ENCODE results near the gene SLC25A21.

Gene SLC25A21

GRCh38 chr14:36855396-36855795 lies 317.0 kb downstream of the SLC25A21 start:
- no peak overlapping the region for H3K27ac ChIP-seq (ENCODE audit: low read depth, low read length)
- no peak overlapping the region for H3K4me3 ChIP-seq (ENCODE audit: low read depth in 1 of 2, low read length in 2 of 2)
- H3K9me3 ChIP-seq (ENCODE audit: low read length) = no peaks in the 10 kb centered on the region
- H3K4me1 ChIP-seq (ENCODE audit: insufficient read depth, low read length) = peaks cover 10% of the 10 kb centered on the region
- no peaks in the 10 kb centered on the region for H3K36me3 ChIP-seq (ENCODE audit: insufficient read depth, low read length)
- no peak overlapping the region for H3K9ac ChIP-seq (ENCODE audit: low read length)
- H3K27me3 ChIP-seq (ENCODE audit: control insufficient read depth in 1 of 2, insufficient read depth in 2 of 2, low read length in 2 of 2) = no peaks in the 10 kb centered on the region

DNA sequence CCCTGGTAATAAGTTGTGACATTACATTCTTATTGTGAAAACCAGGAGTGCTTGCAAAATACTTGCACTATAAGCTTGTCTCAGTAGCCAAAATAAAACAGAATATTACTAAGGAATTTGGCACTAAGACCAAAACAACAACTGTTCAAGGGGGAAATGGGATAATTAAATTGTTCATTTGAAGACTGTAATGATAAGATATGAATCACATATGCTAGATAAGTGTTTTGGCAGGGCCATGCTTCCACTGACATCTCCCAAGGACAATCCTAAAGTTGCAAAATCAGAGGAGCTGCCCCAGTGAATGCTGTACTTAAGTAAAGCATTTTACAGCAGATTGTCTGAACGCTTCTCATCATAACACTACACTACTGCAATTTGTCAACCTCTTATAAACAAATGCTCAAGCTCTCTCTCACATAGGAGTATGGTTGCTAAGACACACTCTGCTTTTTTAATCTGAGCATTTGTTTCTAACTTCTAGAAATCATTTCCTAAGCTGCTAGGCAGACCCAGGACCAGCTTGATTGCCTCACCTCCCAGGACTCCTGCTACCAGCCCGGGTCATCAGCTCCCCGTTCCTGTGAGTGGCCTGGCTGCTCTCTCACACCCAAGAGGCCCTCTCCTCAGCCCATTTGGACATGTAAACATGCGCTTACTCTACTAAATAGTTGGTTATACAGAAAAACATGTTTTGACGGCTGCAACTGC lies 319.3 kb downstream of the SLC25A21 start:
- H3K9me3 ChIP-seq (ENCODE audit: low read length) = no peaks in the 10 kb centered on the region
- H3K4me1 ChIP-seq (ENCODE audit: insufficient read depth, low read length) = peaks cover 10% of the 10 kb centered on the region
- H3K27me3 ChIP-seq (ENCODE audit: control insufficient read depth in 1 of 2, insufficient read depth in 2 of 2, low read length in 2 of 2) = no peaks in the 10 kb centered on the region
- H3K27ac ChIP-seq (ENCODE audit: low read depth, low read length) = no peak overlapping the region
- H3K4me3 ChIP-seq (ENCODE audit: low read depth in 1 of 2, low read length in 2 of 2) = no peak overlapping the region
- no peaks in the 10 kb centered on the region for H3K36me3 ChIP-seq (ENCODE audit: insufficient read depth, low read length)
- no peak overlapping the region for H3K9ac ChIP-seq (ENCODE audit: low read length)

DNA sequence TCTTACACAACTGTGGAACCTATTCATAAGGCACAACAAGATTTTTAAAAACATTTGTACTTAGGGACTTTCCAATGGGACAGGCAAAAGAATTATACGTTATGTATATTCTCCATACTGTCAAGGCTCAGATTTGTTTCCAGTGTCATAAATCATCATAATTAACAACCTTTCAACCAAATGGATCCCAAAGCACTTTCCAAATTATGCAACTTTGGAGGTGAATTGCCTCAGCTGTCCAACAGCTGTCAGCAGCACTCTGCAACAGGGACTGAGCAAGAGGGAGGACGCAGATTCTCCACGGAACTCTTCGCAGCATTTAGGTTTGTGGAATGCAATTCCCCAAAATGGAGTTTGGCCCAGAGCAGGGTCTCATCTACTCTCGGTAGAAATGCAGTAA lies 324.2 kb downstream of the SLC25A21 start:
- Histone ChIP-seq H3K27ac (ENCODE audit: low read depth, low read length) (no peak overlapping the region), H3K27me3 (ENCODE audit: control insufficient read depth in 1 of 2, insufficient read depth in 2 of 2, low read length in 2 of 2) (no peaks in the 10 kb centered on the region), H3K9ac (ENCODE audit: low read length) (no peak overlapping the region), H3K9me3 (ENCODE audit: low read length) (no peaks in the 10 kb centered on the region), H3K36me3 (ENCODE audit: insufficient read depth, low read length) (no peaks in the 10 kb centered on the region), H3K4me1 (ENCODE audit: insufficient read depth, low read length) (peaks cover 4% of the 10 kb centered on the region), H3K4me3 (ENCODE audit: low read depth in 1 of 2, low read length in 2 of 2) (no peak overlapping the region)

- Histone ChIP-seq H3K4me1 (ENCODE audit: insufficient read depth, low read length) (no peaks in the 10 kb centered on the region), H3K9me3 (ENCODE audit: low read length) (no peaks in the 10 kb centered on the region), H3K36me3 (ENCODE audit: insufficient read depth, low read length) (no peaks in the 10 kb centered on the region), H3K4me3 (ENCODE audit: low read depth in 1 of 2, low read length in 2 of 2) (no peak overlapping the region), H3K27me3 (ENCODE audit: control insufficient read depth in 1 of 2, insufficient read depth in 2 of 2, low read length in 2 of 2) (no peaks in the 10 kb centered on the region), H3K9ac (ENCODE audit: low read length) (no peak overlapping the region), H3K27ac (ENCODE audit: low read depth, low read length) (no peak overlapping the region)
Measured at GRCh38 chr14:36847366-36847765, 325.0 kb downstream of the SLC25A21 start.

DNA sequence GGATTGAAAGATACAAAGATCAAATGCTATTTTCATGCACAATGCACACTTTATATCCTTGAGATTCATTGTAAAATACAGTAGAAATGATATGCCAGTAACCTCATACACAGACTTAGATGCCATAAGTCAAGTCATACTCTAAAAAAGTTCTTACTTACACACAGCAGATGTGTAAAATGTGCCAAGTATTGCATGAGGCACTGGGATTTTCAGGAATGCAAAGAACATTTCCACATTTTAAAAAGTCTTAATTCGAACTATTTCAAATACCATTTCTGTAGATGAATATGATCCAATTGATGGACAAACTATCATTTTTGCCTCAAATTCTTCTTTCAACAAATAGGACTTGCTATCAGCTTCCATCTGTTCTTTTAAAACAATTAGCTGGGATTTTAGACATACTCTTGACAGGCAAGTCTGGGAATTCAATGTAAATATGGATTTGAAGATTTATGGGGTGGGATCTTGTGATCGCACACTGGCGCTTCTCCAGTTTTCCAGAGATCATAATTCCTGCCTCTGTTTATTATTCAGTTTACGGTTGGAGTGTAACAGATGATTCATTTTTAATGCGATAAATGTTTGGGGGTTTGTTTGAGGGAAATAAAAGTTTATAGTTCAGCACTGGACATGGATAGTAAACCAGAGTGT lies 326.9 kb downstream of the SLC25A21 start:
- H3K4me3 ChIP-seq (ENCODE audit: low read depth in 1 of 2, low read length in 2 of 2) = no peak overlapping the region

GRCh38 chr14:36844443-36845195 lies 327.8 kb downstream of the SLC25A21 start:
- Histone ChIP-seq H3K9ac (ENCODE audit: low read length) (no peak overlapping the region), H3K36me3 (ENCODE audit: insufficient read depth, low read length) (no peaks in the 10 kb centered on the region), H3K4me3 (ENCODE audit: low read depth in 1 of 2, low read length in 2 of 2) (no peak overlapping the region), H3K4me1 (ENCODE audit: insufficient read depth, low read length) (no peaks in the 10 kb centered on the region), H3K27me3 (ENCODE audit: control insufficient read depth in 1 of 2, insufficient read depth in 2 of 2, low read length in 2 of 2) (no peaks in the 10 kb centered on the region), H3K9me3 (ENCODE audit: low read length) (no peaks in the 10 kb centered on the region), H3K27ac (ENCODE audit: low read depth, low read length) (no peak overlapping the region)

More for the DNA sequence above, 326.9 kb downstream of the SLC25A21 start:
- Histone ChIP-seq H3K27me3 (ENCODE audit: control insufficient read depth in 1 of 2, insufficient read depth in 2 of 2, low read length in 2 of 2) (no peaks in the 10 kb centered on the region), H3K9me3 (ENCODE audit: low read length) (no peaks in the 10 kb centered on the region), H3K36me3 (ENCODE audit: insufficient read depth, low read length) (no peaks in the 10 kb centered on the region), H3K9ac (ENCODE audit: low read length) (no peak overlapping the region), H3K27ac (ENCODE audit: low read depth, low read length) (no peak overlapping the region), H3K4me1 (ENCODE audit: insufficient read depth, low read length) (no peaks in the 10 kb centered on the region)

GRCh38 chr14:36843410-36843809 lies 329.0 kb downstream of the SLC25A21 start:
- Histone ChIP-seq H3K27ac (ENCODE audit: low read depth, low read length) (no peak overlapping the region), H3K27me3 (ENCODE audit: control insufficient read depth in 1 of 2, insufficient read depth in 2 of 2, low read length in 2 of 2) (no peaks in the 10 kb centered on the region), H3K4me3 (ENCODE audit: low read depth in 1 of 2, low read length in 2 of 2) (no peak overlapping the region), H3K36me3 (ENCODE audit: insufficient read depth, low read length) (no peaks in the 10 kb centered on the region), H3K9me3 (ENCODE audit: low read length) (no peaks in the 10 kb centered on the region), H3K9ac (ENCODE audit: low read length) (no peak overlapping the region), H3K4me1 (ENCODE audit: insufficient read depth, low read length) (no peaks in the 10 kb centered on the region)

DNA sequence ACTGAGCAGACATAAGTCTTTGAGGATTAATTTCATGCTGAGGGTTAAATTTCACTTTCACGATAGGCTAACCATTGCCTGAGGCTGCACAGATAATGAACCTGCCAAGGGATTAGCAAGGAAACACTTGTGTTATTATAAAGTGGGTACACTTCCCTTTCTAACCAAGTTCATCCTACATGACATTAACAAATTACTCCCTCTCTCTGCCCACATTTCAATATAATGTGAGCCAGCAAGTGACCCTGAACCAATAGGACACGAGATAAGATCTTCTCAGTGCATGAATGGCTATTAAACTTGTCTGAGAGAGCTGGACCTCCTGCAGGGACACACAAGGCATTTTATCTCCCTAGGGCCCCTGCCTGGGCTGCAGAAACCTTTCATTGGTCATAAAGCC lies 337.3 kb downstream of the SLC25A21 start:
- Histone ChIP-seq H3K9me3 (ENCODE audit: low read length) (no peaks in the 10 kb centered on the region), H3K4me1 (ENCODE audit: insufficient read depth, low read length) (no peaks in the 10 kb centered on the region), H3K27ac (ENCODE audit: low read depth, low read length) (no peak overlapping the region), H3K36me3 (ENCODE audit: insufficient read depth, low read length) (no peaks in the 10 kb centered on the region), H3K4me3 (ENCODE audit: low read depth in 1 of 2, low read length in 2 of 2) (no peak overlapping the region), H3K9ac (ENCODE audit: low read length) (no peak overlapping the region), H3K27me3 (ENCODE audit: control insufficient read depth in 1 of 2, insufficient read depth in 2 of 2, low read length in 2 of 2) (no peaks in the 10 kb centered on the region)

GRCh38 chr14:36834293-36834692 lies 338.1 kb downstream of the SLC25A21 start:
- Histone ChIP-seq H3K9ac (ENCODE audit: low read length) (no peak overlapping the region), H3K4me1 (ENCODE audit: insufficient read depth, low read length) (no peaks in the 10 kb centered on the region), H3K9me3 (ENCODE audit: low read length) (no peaks in the 10 kb centered on the region), H3K27ac (ENCODE audit: low read depth, low read length) (no peak overlapping the region), H3K27me3 (ENCODE audit: control insufficient read depth in 1 of 2, insufficient read depth in 2 of 2, low read length in 2 of 2) (no peaks in the 10 kb centered on the region), H3K36me3 (ENCODE audit: insufficient read depth, low read length) (no peaks in the 10 kb centered on the region), H3K4me3 (ENCODE audit: low read depth in 1 of 2, low read length in 2 of 2) (no peak overlapping the region)

GRCh38 chr14:36829547-36829946 lies 342.9 kb downstream of the SLC25A21 start:
- H3K27ac ChIP-seq (ENCODE audit: low read depth, low read length) = no peak overlapping the region
- no peaks in the 10 kb centered on the region for H3K27me3 ChIP-seq (ENCODE audit: control insufficient read depth in 1 of 2, insufficient read depth in 2 of 2, low read length in 2 of 2)
- no peaks in the 10 kb centered on the region for H3K9me3 ChIP-seq (ENCODE audit: low read length)
- H3K36me3 ChIP-seq (ENCODE audit: insufficient read depth, low read length) = no peaks in the 10 kb centered on the region
- no peak overlapping the region for H3K9ac ChIP-seq (ENCODE audit: low read length)
- H3K4me3 ChIP-seq (ENCODE audit: low read depth in 1 of 2, low read length in 2 of 2) = no peak overlapping the region
- H3K4me1 ChIP-seq (ENCODE audit: insufficient read depth, low read length) = no peaks in the 10 kb centered on the region

GRCh38 chr14:36827861-36828260 lies 344.5 kb downstream of the SLC25A21 start:
- H3K4me1 ChIP-seq (ENCODE audit: insufficient read depth, low read length) = no peaks in the 10 kb centered on the region
- H3K27me3 ChIP-seq (ENCODE audit: control insufficient read depth in 1 of 2, insufficient read depth in 2 of 2, low read length in 2 of 2) = no peaks in the 10 kb centered on the region
- H3K9ac ChIP-seq (ENCODE audit: low read length) = no peak overlapping the region
- no peaks in the 10 kb centered on the region for H3K36me3 ChIP-seq (ENCODE audit: insufficient read depth, low read length)
- no peak overlapping the region for H3K27ac ChIP-seq (ENCODE audit: low read depth, low read length)
- H3K4me3 ChIP-seq (ENCODE audit: low read depth in 1 of 2, low read length in 2 of 2) = no peak overlapping the region
- H3K9me3 ChIP-seq (ENCODE audit: low read length) = no peaks in the 10 kb centered on the region
